IMR-90 (cell line): ENCODE results near the gene TCF7L1. TPM values are rescaled to one million over a fixed set of nuclear protein-coding genes. Genes with fewer than 3 reads are reported as not detected.
A peak's percentile ranks its signal among the peaks of the same experiment; 100 is the strongest.

Source experiments
- ATAC-seq: fragments of 200-7000 bp; cut with Tn5 transposase; 2 replicates; pipeline ENCODE4 v1.9.1; 2020; ENCODE audit warnings: low read depth, mild to moderate bottlenecking, moderate library complexity
- BruUV-seq: library from RNA; stranded (reverse); fragments of 400-500 nt; replicated peaks from 2 replicates; lab custom pipeline; 2021; lab: Mats Ljungman, UMichigan
- CTCF ChIA-PET: fragments of 300-600 bp; formaldehyde crosslinking; extraction: SDS; loops from one replicate; lab custom pipeline; 2021; ENCODE audit warnings: antibody characterized with exemption; lab: Yijun Ruan, JAX
- POLR2A ChIA-PET: fragments of 300-600 bp; sonication (Branson Sonifier 250); formaldehyde crosslinking; loops from one replicate; lab custom pipeline; 2022; ENCODE audit warnings: antibody characterized with exemption; ENCODE audit not compliant: unreplicated experiment; lab: Charles Lee
- DNase-seq: peaks from one replicate; pipeline ENCODE4 v3.0.0; 2013
- H2AFZ ChIP-seq: replicated peaks from 2 replicates; pipeline ENCODE3; 2013; ENCODE audit warnings: low read length, mild to moderate bottlenecking; ENCODE audit not compliant: poor library complexity
- H2AK5ac ChIP-seq: 2 replicates; pipeline ENCODE4 v1.6.1; 2013; ENCODE audit warnings: low read depth, low read length, inconsistent platforms
- H2AK9ac ChIP-seq: replicated peaks from 2 replicates; pipeline ENCODE3; 2013; ENCODE audit warnings: mild to moderate bottlenecking, low read depth, low read length, moderate library complexity; ENCODE audit not compliant: poor library complexity
- H2BK120ac ChIP-seq: 2 replicates; pipeline ENCODE4 v1.6.1; 2013; ENCODE audit warnings: low read depth, low read length, inconsistent platforms
- H2BK15ac ChIP-seq: 3 replicates; pipeline ENCODE4 v1.6.1; 2013; ENCODE audit warnings: low read depth, low read length, inconsistent platforms
- H2BK20ac ChIP-seq: 2 replicates; pipeline ENCODE4 v1.6.1; 2013; ENCODE audit warnings: low read depth, mild to moderate bottlenecking, inconsistent platforms, low read length, moderate library complexity
- H2BK5ac ChIP-seq: 2 replicates; pipeline ENCODE4 v1.6.1; 2013; ENCODE audit warnings: mild to moderate bottlenecking, low read depth, low read length, inconsistent platforms; ENCODE audit not compliant: poor library complexity, severe bottlenecking
- H3K14ac ChIP-seq: replicated peaks from 2 replicates; pipeline ENCODE4 v1.6.1; 2013; ENCODE audit warnings: low read depth, low read length, inconsistent platforms
- H3K18ac ChIP-seq: 2 replicates; pipeline ENCODE4 v1.6.1; 2013; ENCODE audit warnings: low read depth, low read length, control low read depth
- H3K23ac ChIP-seq: 2 replicates; pipeline ENCODE4 v1.6.1; 2013; ENCODE audit warnings: low read depth, low read length, inconsistent platforms
- H3K27ac ChIP-seq: 2 replicates; pipeline ENCODE4 v1.5.1; 2013; ENCODE audit warnings: mild to moderate bottlenecking, control low read depth, low read length; ENCODE audit not compliant: insufficient read depth
- H3K27me3 ChIP-seq: 2 replicates; pipeline ENCODE4 v1.6.1; 2013; ENCODE audit warnings: low read length; ENCODE audit not compliant: control insufficient read depth, insufficient read depth
- H3K36me3 ChIP-seq: 2 replicates; pipeline ENCODE4 v1.6.1; 2013; ENCODE audit warnings: low read length, mixed read lengths; ENCODE audit not compliant: control insufficient read depth, insufficient read depth
- H3K4ac ChIP-seq: 2 replicates; pipeline ENCODE4 v1.6.1; 2013; ENCODE audit warnings: low read depth, low read length, inconsistent platforms
- H3K4me1 ChIP-seq: 2 replicates; pipeline ENCODE4 v1.6.1; 2013; ENCODE audit warnings: low read length, mixed read lengths; ENCODE audit not compliant: control insufficient read depth, insufficient read depth
- H3K4me2 ChIP-seq: 2 replicates; pipeline ENCODE4 v1.6.1; 2013; ENCODE audit warnings: low read depth, mild to moderate bottlenecking, control low read depth, low read length, moderate library complexity
- H3K4me3 ChIP-seq: 2 replicates; pipeline ENCODE4 v1.5.1; 2013; ENCODE audit warnings: low read depth, mild to moderate bottlenecking, control low read depth, low read length, moderate library complexity; ENCODE audit not compliant: insufficient read depth
- H3K56ac ChIP-seq: 2 replicates; pipeline ENCODE4 v1.6.1; 2013; ENCODE audit warnings: low read length, inconsistent platforms; ENCODE audit not compliant: insufficient read depth; ENCODE audit errors: extremely low read depth
- H3K79me1 ChIP-seq, 2 experiments: 2 replicates each; pipeline ENCODE4 v1.6.1; 2013; ENCODE audit warnings: low read length in 2 of 2, inconsistent platforms in 1 of 2, low read depth in 1 of 2
- H3K9ac ChIP-seq: 2 replicates; pipeline ENCODE4 v1.6.1; 2013; ENCODE audit warnings: low read depth, low read length, control low read depth
- H3K9me1 ChIP-seq: 2 replicates; pipeline ENCODE4 v1.6.1; 2013; ENCODE audit warnings: low read length, inconsistent platforms; ENCODE audit not compliant: insufficient read depth
- H3K9me3 ChIP-seq: 2 replicates; pipeline ENCODE4 v1.6.1; 2013; ENCODE audit warnings: low read length; ENCODE audit not compliant: control insufficient read depth, insufficient read depth
- H4K20me1 ChIP-seq: 2 replicates; pipeline ENCODE4 v1.6.1; 2013; ENCODE audit warnings: low read length, inconsistent platforms; ENCODE audit not compliant: insufficient read depth
- H4K5ac ChIP-seq: 2 replicates; pipeline ENCODE4 v1.6.1; 2013; ENCODE audit warnings: mild to moderate bottlenecking, low read depth, low read length, control low read depth
- H4K8ac ChIP-seq, 2 experiments: 2 replicates each; pipeline ENCODE4 v1.6.1; 2013; ENCODE audit warnings: low read depth in 2 of 2, low read length in 2 of 2, control low read depth in 1 of 2, inconsistent platforms in 1 of 2
- H4K91ac ChIP-seq: 2 replicates; pipeline ENCODE4 v1.6.1; 2013; ENCODE audit warnings: low read depth, low read length, inconsistent platforms; ENCODE audit not compliant: insufficient read depth
- CEBPB ChIP-seq: IDR thresholded peaks from 2 replicates; pipeline ENCODE4 v1.6.1; 2012; ENCODE audit warnings: low read depth, low read length, improper control_type of control experiment
- CTCF ChIP-seq: conservative IDR thresholded peaks from 2 replicates; pipeline ENCODE4 v1.5.1; 2012; ENCODE audit warnings: mild to moderate bottlenecking, low read depth, low read length, improper control_type of control experiment
- MAZ ChIP-seq: IDR thresholded peaks from 2 replicates; pipeline ENCODE4 v1.6.1; 2012; ENCODE audit warnings: low read depth, mild to moderate bottlenecking, low read length, improper control_type of control experiment, moderate library complexity, borderline replicate concordance
- POLR2A ChIP-seq: IDR thresholded peaks from 2 replicates; pipeline ENCODE4 v1.6.1; 2012; ENCODE audit warnings: mild to moderate bottlenecking, low read depth, low read length
- WGBS, 2 experiments: methylation state at CpG; one replicate each; pipeline versions ENCODE4 v1.1.5 to v1.1.7; 2013; ENCODE audit warnings: missing lambda C conversion rate in 2 of 2; ENCODE audit not compliant: insufficient read length in 1 of 2; ENCODE audit errors: extremely low coverage in 2 of 2; 5-methylcytosine and 5-hydroxymethylcytosine counted together
- dilution Hi-C: fragments of 300-500 bp; cut with HindIII; formaldehyde crosslinking; loops from one replicate; pipeline ENCODE4 v1.14.3; 2018; ENCODE audit warnings: low sequenced_read_pairs; ENCODE audit not compliant: unreplicated experiment
- in situ Hi-C: fragments of 300-500 bp; cut with MboI; formaldehyde crosslinking; loops from 3 replicates; pipeline ENCODE4 v1.14.3; 2019; ENCODE audit warnings: low sequenced_read_pairs, inconsistent platforms, mixed read lengths
- intact Hi-C: fragments of 100-400 bp; cut with micrococcal nuclease; formaldehyde crosslinking; loops from 2 replicates; pipeline ENCODE4 v1.10.0; 2022
- polyA plus RNA-seq, 3 experiments: library from polyadenylated mRNA; depleted of rRNA; stranded (reverse); fragments of >200 nt; gene quantifications; 2 replicates each; pipeline ENCODE4 v1.2.3, GENCODE V29; 2012; ENCODE audit warnings: low replicate concordance in 1 of 3
- total RNA-seq: library from RNA; depleted of rRNA; stranded (reverse); fragments of >200 nt; gene quantifications from 2 replicates; pipeline ENCODE4 v1.2.3, GENCODE V29; 2012
- TF ChIP-seq, protein P1 (sequence below): fragments of 150-350 bp; IDR thresholded peaks from 2 replicates; pipeline ENCODE4 v1.6.1; 2017; ENCODE audit warnings: mild to moderate bottlenecking, antibody characterized with exemption, low read length, low read depth

Gene TCF7L1
- total and polyA plus RNA-seq, 2 of the 4 experiments (the other 2 are of a cell fraction), result 0.72 to 11.1 TPM

DNA sequence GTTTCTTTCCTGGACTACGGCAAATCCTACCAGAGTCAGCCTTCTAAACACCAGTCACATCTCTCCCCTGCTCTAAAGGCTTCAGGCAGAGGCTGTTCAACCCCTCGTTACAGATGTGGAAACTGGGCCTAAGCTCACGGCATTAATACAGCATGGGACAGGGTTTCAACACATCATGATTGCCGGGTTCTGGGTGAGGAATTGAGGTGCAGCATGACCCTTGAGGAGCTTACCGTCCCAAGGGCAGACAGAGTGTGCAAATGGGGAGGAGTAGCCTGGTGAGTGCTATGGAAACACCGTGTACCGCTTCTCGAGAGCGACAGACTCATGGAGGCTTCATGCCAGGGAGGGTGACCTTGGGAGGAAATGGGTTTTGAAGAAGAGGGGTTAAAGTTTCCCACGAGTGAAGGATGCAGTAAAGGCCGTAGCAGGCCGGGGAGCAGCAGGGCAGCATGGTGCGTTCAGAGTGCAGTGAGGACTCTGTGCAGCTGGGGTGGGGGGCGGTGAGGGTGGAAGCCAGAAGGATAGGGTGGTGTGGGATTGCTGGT is 143.5 kb downstream of the TCF7L1 start:
- ATAC-seq, result no peak

More for the DNA sequence above, 143.5 kb downstream of the TCF7L1 start:
- Histone ChIP-seq H3K4me3 (no peak overlapping the region), H3K18ac (peak overlapping the region; percentile 54), H4K91ac (peak overlapping the region; percentile 98), H2BK5ac (peak overlapping the region; percentile 70), H3K79me1 (peaks cover 12 to 74% of the 10 kb centered on the region in 2 experiments; a peak in 3 of 4 replicates), H3K4ac (peak overlapping the region; percentile 96), H3K56ac (no peak overlapping the region), H4K20me1 (peaks cover 13% of the 10 kb centered on the region), H3K9me3 (no peaks in the 10 kb centered on the region), H3K9me1 (peaks cover 39% of the 10 kb centered on the region), H2BK20ac (peak overlapping the region; percentile 80), H2BK120ac (peak overlapping the region; percentile 96), H2BK15ac (peak overlapping the region; percentile 74; the same call in 2 of the 3 replicates), H2AFZ (no peak overlapping the region), H3K27me3 (no peaks in the 10 kb centered on the region), H4K5ac (peak overlapping the region; percentile 45), H3K27ac (peak overlapping the region; percentile 53), H3K4me1 (peaks cover 36% of the 10 kb centered on the region), H2AK9ac (no peak overlapping the region), H2AK5ac (peak overlapping the region; percentile 89), H3K9ac (no peak overlapping the region), H3K14ac (peak overlapping the region; percentile 80), H3K23ac (peak overlapping the region; percentile 85; the same call in 1 of the 2 replicates), H4K8ac (peak overlapping the region; percentile 50 to 96; a peak in 3 of 4 replicates), H3K36me3 (no peaks in the 10 kb centered on the region), H3K4me2 (0 out of 2 replicates have a peak overlapping the region, but pooled peaks have one; percentile 16)
- ChIA-PET POLR2A (no interaction called here), CTCF (interaction anchor here (0.6 to 1.3 kb wide), 2 partner anchors 10 to 210 kb away, joined by 4 to 7 read pairs; no protein-coding TSS in a partner anchor)
- dilution Hi-C loops, result no loop called here
- TF ChIP-seq, protein P1, sequence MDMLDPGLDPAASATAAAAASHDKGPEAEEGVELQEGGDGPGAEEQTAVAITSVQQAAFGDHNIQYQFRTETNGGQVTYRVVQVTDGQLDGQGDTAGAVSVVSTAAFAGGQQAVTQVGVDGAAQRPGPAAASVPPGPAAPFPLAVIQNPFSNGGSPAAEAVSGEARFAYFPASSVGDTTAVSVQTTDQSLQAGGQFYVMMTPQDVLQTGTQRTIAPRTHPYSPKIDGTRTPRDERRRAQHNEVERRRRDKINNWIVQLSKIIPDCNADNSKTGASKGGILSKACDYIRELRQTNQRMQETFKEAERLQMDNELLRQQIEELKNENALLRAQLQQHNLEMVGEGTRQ, result no peak
- no peak for TF ChIP-seq POLR2A
- no peak for TF ChIP-seq MAZ
- TF ChIP-seq CEBPB, result no peak
- no peak for TF ChIP-seq CTCF
- DNase-seq, result no peak
- intact Hi-C loops, result no loop called here
- WGBS, 2 experiments, result 52% methylated on average over 11 of the region's 14 CpGs; no CpG with 5 or more reads in 1 of the 2 experiments
- in situ Hi-C loops, result loop anchor here (25.0 kb wide), 1 partner anchor 789 kb away; no protein-coding TSS in a partner anchor
- BruUV-seq, result no TSS peak
